Liver (tissue), 9 donors: Measurements from ENCODE around the gene ERBB4. TPM values are rescaled to one million over a fixed set of nuclear protein-coding genes. Genes with fewer than 3 reads are reported as not detected.

ENCODE experiments used
- DNase-seq: peaks from one replicate; pipeline ENCODE4 v3.0.0-alpha.2; 2017; ENCODE audit warnings: low spot score
- H3K27ac ChIP-seq, 2 donors: one replicate each; pipeline ENCODE4 v1.7.0; 2013; ENCODE audit warnings: inconsistent platforms in 2 of 2, low read length in 2 of 2, control low read depth in 1 of 2, low read depth in 1 of 2, mild to moderate bottlenecking in 1 of 2
- H3K27me3 ChIP-seq, 4 donors: one replicate each; pipeline versions ENCODE4 v1.6.1 to v1.7.0; 2013; ENCODE audit warnings: low read length in 3 of 4, inconsistent platforms in 1 of 4, mild to moderate bottlenecking in 1 of 4, moderate library complexity in 1 of 4; ENCODE audit not compliant: control insufficient read depth in 4 of 4, insufficient read depth in 4 of 4
- H3K36me3 ChIP-seq, 4 donors: one replicate each; pipeline versions ENCODE4 v1.6.1 to v1.7.0; 2013; ENCODE audit warnings: low read length in 3 of 4, mild to moderate bottlenecking in 3 of 4, low read depth in 1 of 4, moderate library complexity in 1 of 4; ENCODE audit not compliant: control insufficient read depth in 4 of 4, insufficient read depth in 3 of 4
- H3K4me1 ChIP-seq, 4 donors: one replicate each; pipeline versions ENCODE4 v1.6.1 to v1.7.0; 2013; ENCODE audit warnings: low read length in 3 of 4, mild to moderate bottlenecking in 3 of 4, moderate library complexity in 1 of 4; ENCODE audit not compliant: control insufficient read depth in 4 of 4, insufficient read depth in 4 of 4
- H3K4me3 ChIP-seq, 3 donors: one replicate each; pipeline versions ENCODE4 v1.6.1 to v1.7.0; 2013; ENCODE audit warnings: low read length in 3 of 3, control low read depth in 1 of 3, low read depth in 1 of 3, mild to moderate bottlenecking in 1 of 3
- H3K9ac ChIP-seq, 2 donors: one replicate each; pipeline ENCODE4 v1.7.0; 2013; ENCODE audit warnings: low read length in 2 of 2, mild to moderate bottlenecking in 2 of 2, moderate library complexity in 2 of 2, control low read depth in 1 of 2, low read depth in 1 of 2
- H3K9me3 ChIP-seq, 4 donors: one replicate each; pipeline versions ENCODE4 v1.6.1 to v1.7.0; 2013; ENCODE audit warnings: low read length in 3 of 4; ENCODE audit not compliant: control insufficient read depth in 4 of 4
- EGR1 ChIP-seq, 2 donors: IDR thresholded peaks; 2 replicates each; pipeline ENCODE4 v1.6.1; 2016 to 2018; ENCODE audit warnings: antibody characterized with exemption in 2 of 2, low read depth in 2 of 2
- FOXA1 ChIP-seq: IDR thresholded peaks from 2 replicates; pipeline ENCODE4 v1.6.1; 2016; ENCODE audit warnings: antibody characterized with exemption
- FOXA2 ChIP-seq: IDR thresholded peaks from 2 replicates; pipeline ENCODE4 v1.6.1; 2016; ENCODE audit warnings: antibody characterized with exemption
- HNF4A ChIP-seq, 2 donors: conservative IDR thresholded peaks; 2 replicates each; pipeline ENCODE4 v1.6.1; 2016; ENCODE audit warnings: antibody characterized with exemption in 2 of 2, mild to moderate bottlenecking in 2 of 2
- HNF4G ChIP-seq: IDR thresholded peaks from 2 replicates; pipeline ENCODE4 v1.6.1; 2016; ENCODE audit warnings: antibody characterized with exemption
- JUND ChIP-seq, 2 donors: IDR thresholded peaks; 2 replicates each; pipeline ENCODE4 v1.6.1; 2016; ENCODE audit warnings: antibody characterized with exemption in 2 of 2
- NR2F2 ChIP-seq: IDR thresholded peaks from 2 replicates; pipeline ENCODE4 v1.6.1; 2016; ENCODE audit warnings: antibody characterized with exemption
- RAD21 ChIP-seq, 2 donors: IDR thresholded peaks; 2 replicates each; pipeline ENCODE4 v1.6.1; 2016; ENCODE audit warnings: antibody characterized with exemption in 2 of 2, mild to moderate bottlenecking in 2 of 2
- RXRA ChIP-seq, 2 donors: IDR thresholded peaks; 2 replicates each; pipeline ENCODE4 v1.6.1; 2017 to 2018; ENCODE audit warnings: antibody characterized with exemption in 2 of 2, mild to moderate bottlenecking in 1 of 2
- SP1 ChIP-seq: IDR thresholded peaks from 2 replicates; pipeline ENCODE4 v1.6.1; 2018; ENCODE audit warnings: antibody characterized with exemption, mild to moderate bottlenecking
- TAF1 ChIP-seq: conservative IDR thresholded peaks from 2 replicates; pipeline ENCODE4 v1.6.1; 2016; ENCODE audit warnings: antibody characterized with exemption, mild to moderate bottlenecking
- YY1 ChIP-seq: IDR thresholded peaks from 2 replicates; pipeline ENCODE4 v1.6.1; 2016; ENCODE audit warnings: antibody characterized with exemption, mild to moderate bottlenecking
- WGBS: extraction: QIAGEN DNeasy Blood & Tissue Kit; methylation state at CpG from one replicate; pipeline ENCODE4 v1.1.7; 2013; 5-methylcytosine and 5-hydroxymethylcytosine counted together
- polyA plus RNA-seq, 2 donors: library from polyadenylated mRNA; stranded (reverse) in 1 of 2; unstranded in 1 of 2; fragments of 200-250 nt in 1 of 2; fragments of >200 nt in 1 of 2; fragmentation: Nextera tagmentation in 1 of 2; extraction: Ambion mirVana in 1 of 2; gene quantifications; one replicate each; pipeline versions ENCODE4 v1.2.1 to v1.2.3, GENCODE V29; 2013 to 2015
- total RNA-seq, 2 donors: library from RNA; depleted of rRNA; stranded (reverse); fragments of >200 nt; gene quantifications; one replicate each; pipeline ENCODE4 v1.2.3, GENCODE V29; 2014
- TF ChIP-seq, protein P1 (sequence below): IDR thresholded peaks from 2 replicates; pipeline ENCODE4 v1.6.1; 2016; ENCODE audit warnings: antibody characterized with exemption
- TF ChIP-seq, protein P2 (sequence below): fragments of 150-350 bp; IDR thresholded peaks from 2 replicates; pipeline ENCODE4 v1.5.1; 2017; ENCODE audit warnings: improper control_type of control experiment, low read depth, low read length; ENCODE audit not compliant: missing input control
- TF ChIP-seq, protein P3 (sequence below): IDR thresholded peaks from 2 replicates; pipeline ENCODE4 v1.6.1; 2016; ENCODE audit warnings: antibody characterized with exemption
- TF ChIP-seq, protein P4 (sequence below): IDR thresholded peaks from 2 replicates; pipeline ENCODE4 v1.6.1; 2016; ENCODE audit warnings: antibody characterized with exemption, mild to moderate bottlenecking
- donor health status: healthy.
- donor health status: healthy.
- donor health status: healthy.
- donor health status: healthy.
- donor health status: healthy.

ERBB4 gene
- total and polyA plus RNA-seq, 4 donors = 0.03 to 0.42 TPM; not detected in 2

DNA sequence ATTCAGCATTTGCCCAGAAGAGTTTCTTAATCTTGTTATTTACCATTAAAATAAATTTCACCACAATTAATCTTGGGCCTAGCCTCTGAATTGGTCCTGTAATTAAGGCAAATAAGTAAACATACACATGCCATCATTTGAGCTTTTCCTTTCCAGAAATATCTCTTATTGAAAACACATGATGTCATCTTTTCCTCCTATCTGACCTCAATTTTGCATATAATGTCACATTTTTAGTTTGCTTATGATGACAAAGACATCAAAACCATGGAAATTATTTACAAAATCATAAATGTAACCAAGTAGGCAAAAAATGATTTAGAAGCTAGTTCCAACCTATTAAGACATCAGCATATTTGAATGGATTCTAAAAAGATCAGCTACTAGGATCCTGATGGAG is 915.5 kb downstream of the ERBB4 start (continued):
- TF ChIP-seq, protein P1, sequence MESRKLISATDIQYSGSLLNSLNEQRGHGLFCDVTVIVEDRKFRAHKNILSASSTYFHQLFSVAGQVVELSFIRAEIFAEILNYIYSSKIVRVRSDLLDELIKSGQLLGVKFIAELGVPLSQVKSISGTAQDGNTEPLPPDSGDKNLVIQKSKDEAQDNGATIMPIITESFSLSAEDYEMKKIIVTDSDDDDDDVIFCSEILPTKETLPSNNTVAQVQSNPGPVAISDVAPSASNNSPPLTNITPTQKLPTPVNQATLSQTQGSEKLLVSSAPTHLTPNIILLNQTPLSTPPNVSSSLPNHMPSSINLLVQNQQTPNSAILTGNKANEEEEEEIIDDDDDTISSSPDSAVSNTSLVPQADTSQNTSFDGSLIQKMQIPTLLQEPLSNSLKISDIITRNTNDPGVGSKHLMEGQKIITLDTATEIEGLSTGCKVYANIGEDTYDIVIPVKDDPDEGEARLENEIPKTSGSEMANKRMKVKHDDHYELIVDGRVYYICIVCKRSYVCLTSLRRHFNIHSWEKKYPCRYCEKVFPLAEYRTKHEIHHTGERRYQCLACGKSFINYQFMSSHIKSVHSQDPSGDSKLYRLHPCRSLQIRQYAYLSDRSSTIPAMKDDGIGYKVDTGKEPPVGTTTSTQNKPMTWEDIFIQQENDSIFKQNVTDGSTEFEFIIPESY = no peak

DNA sequence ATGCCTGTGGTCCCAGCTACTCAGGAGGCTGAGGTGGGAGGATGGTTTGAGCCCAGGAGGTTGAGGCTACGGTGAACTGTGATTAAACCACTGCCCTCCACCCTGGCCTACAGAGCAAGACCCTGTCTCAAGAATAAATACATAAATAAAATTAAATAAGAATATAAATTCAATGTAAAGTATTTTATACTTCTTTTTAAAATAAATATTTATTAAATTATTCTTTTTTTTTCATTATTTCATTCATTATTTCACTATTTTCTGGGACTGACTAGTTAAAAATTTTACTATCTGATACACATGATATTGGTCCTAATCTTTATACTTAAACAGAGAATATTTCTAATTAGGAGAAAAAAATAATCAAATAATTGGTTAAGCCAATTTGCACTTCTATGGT is 917.6 kb downstream of the ERBB4 start:
- TF ChIP-seq, protein P2, sequence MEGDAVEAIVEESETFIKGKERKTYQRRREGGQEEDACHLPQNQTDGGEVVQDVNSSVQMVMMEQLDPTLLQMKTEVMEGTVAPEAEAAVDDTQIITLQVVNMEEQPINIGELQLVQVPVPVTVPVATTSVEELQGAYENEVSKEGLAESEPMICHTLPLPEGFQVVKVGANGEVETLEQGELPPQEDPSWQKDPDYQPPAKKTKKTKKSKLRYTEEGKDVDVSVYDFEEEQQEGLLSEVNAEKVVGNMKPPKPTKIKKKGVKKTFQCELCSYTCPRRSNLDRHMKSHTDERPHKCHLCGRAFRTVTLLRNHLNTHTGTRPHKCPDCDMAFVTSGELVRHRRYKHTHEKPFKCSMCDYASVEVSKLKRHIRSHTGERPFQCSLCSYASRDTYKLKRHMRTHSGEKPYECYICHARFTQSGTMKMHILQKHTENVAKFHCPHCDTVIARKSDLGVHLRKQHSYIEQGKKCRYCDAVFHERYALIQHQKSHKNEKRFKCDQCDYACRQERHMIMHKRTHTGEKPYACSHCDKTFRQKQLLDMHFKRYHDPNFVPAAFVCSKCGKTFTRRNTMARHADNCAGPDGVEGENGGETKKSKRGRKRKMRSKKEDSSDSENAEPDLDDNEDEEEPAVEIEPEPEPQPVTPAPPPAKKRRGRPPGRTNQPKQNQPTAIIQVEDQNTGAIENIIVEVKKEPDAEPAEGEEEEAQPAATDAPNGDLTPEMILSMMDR = no peak
- DNase-seq = no peak
- Histone ChIP-seq H3K27ac (no peak overlapping the region), H3K36me3 (no peaks in the 10 kb centered on the region), H3K9me3 (no peaks in the 10 kb centered on the region), H3K4me3 (no peak overlapping the region), H3K9ac (no peak overlapping the region), H3K27me3 (no peaks in the 10 kb centered on the region), H3K4me1 (no peaks in the 10 kb centered on the region)
- 78% methylated on average over 1 of the region's 1 CpG for WGBS

DNA sequence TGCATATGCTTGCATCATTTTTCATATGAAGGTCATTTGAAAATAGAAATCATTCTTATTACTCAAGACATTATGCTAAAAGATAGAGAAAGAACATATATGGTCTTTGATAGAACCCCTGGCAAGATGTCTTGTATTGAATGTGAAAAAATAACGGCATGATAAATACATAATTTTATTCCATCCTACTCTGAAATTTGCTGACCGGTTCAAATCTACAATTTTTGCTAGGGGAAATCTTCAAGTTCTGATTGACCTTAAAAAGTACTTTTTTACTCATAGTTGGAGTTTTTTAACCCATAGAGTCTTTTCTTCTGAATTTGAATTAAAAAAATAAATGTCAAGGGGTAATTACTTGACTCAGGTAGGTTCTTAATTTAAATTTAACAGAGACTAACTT is 920.8 kb downstream of the ERBB4 start:
- no peak for DNase-seq
- H3K27me3 ChIP-seq = no peaks in the 10 kb centered on the region
- H3K4me1 ChIP-seq = no peaks in the 10 kb centered on the region
- H3K27ac ChIP-seq = no peak overlapping the region
- no peak overlapping the region for H3K4me3 ChIP-seq
- H3K36me3 ChIP-seq = no peaks in the 10 kb centered on the region
- H3K9me3 ChIP-seq = no peaks in the 10 kb centered on the region
- TF ChIP-seq TAF1 = no peak
- no peak for TF ChIP-seq HNF4G
- TF ChIP-seq, protein P3, sequence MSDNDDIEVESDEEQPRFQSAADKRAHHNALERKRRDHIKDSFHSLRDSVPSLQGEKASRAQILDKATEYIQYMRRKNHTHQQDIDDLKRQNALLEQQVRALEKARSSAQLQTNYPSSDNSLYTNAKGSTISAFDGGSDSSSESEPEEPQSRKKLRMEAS = no peak
- TF ChIP-seq NR2F2 = no peak
- no peak for TF ChIP-seq RAD21 (IDR thresholded peaks at IDR 0.05)
- TF ChIP-seq SP1 = no peak
- TF ChIP-seq YY1 = no peak
- no peak for TF ChIP-seq HNF4A (conservative IDR thresholded peaks at IDR 0.05)
- no peak for TF ChIP-seq FOXA1
- TF ChIP-seq, protein P1 = no peak
- no peak for TF ChIP-seq FOXA2
- TF ChIP-seq, protein P4, sequence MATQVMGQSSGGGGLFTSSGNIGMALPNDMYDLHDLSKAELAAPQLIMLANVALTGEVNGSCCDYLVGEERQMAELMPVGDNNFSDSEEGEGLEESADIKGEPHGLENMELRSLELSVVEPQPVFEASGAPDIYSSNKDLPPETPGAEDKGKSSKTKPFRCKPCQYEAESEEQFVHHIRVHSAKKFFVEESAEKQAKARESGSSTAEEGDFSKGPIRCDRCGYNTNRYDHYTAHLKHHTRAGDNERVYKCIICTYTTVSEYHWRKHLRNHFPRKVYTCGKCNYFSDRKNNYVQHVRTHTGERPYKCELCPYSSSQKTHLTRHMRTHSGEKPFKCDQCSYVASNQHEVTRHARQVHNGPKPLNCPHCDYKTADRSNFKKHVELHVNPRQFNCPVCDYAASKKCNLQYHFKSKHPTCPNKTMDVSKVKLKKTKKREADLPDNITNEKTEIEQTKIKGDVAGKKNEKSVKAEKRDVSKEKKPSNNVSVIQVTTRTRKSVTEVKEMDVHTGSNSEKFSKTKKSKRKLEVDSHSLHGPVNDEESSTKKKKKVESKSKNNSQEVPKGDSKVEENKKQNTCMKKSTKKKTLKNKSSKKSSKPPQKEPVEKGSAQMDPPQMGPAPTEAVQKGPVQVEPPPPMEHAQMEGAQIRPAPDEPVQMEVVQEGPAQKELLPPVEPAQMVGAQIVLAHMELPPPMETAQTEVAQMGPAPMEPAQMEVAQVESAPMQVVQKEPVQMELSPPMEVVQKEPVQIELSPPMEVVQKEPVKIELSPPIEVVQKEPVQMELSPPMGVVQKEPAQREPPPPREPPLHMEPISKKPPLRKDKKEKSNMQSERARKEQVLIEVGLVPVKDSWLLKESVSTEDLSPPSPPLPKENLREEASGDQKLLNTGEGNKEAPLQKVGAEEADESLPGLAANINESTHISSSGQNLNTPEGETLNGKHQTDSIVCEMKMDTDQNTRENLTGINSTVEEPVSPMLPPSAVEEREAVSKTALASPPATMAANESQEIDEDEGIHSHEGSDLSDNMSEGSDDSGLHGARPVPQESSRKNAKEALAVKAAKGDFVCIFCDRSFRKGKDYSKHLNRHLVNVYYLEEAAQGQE = no peak
- TF ChIP-seq RXRA (IDR thresholded peaks at IDR 0.05) = no peak
- TF ChIP-seq, protein P2 = no peak
- no peak for TF ChIP-seq JUND (IDR thresholded peaks at IDR 0.05)
- no peak for TF ChIP-seq EGR1 (IDR thresholded peaks at IDR 0.05; ENCODE audit: low read depth in 2 of 2)
- H3K9ac ChIP-seq = no peak overlapping the region
- WGBS = 87% methylated on average over 2 of the region's 2 CpGs
